Prostate gland (tissue), 2 donors: ENCODE data around the gene TUSC1. TPM values are rescaled to one million over a fixed set of nuclear protein-coding genes. Genes with fewer than 3 reads are reported as not detected.

Experiments
- DNase-seq: peaks from one replicate; pipeline ENCODE4 v3.0.0-alpha.2; 2019; ENCODE audit warnings: low spot score
- H3K27ac ChIP-seq, 2 donors: fragments of 200-600 bp; sonication (generic); 2 replicates each; pipeline ENCODE4 v1.5.1; 2017 to 2019
- H3K27me3 ChIP-seq: fragments of 200-600 bp; sonication (generic); replicated peaks from 2 replicates; pipeline ENCODE4 v1.5.1; 2019; ENCODE audit not compliant: insufficient read depth
- H3K36me3 ChIP-seq, 2 donors: fragments of 200-600 bp; sonication (generic); 1 replicate in 1 of 2; 2 replicates in 1 of 2; pipeline versions ENCODE4 v1.5.1 to v1.8.1; 2017 to 2019
- H3K4me1 ChIP-seq: fragments of 200-600 bp; sonication (generic); replicated peaks from 2 replicates; pipeline ENCODE4 v1.5.1; 2019
- H3K4me3 ChIP-seq, 2 donors: fragments of 200-600 bp; sonication (generic); 2 replicates each; pipeline ENCODE4 v1.5.1; 2017 to 2019
- H3K9me3 ChIP-seq: fragments of 200-600 bp; sonication (generic); 2 replicates; pipeline ENCODE4 v1.5.1; 2017
- POLR2A ChIP-seq: fragments of 450-650 bp; IDR thresholded peaks from one replicate; pipeline ENCODE4 v1.6.1; 2016; ENCODE audit warnings: antibody characterized with exemption, mild to moderate bottlenecking
- POLR2AphosphoS5 ChIP-seq: sonication (generic); formaldehyde crosslinking; IDR thresholded peaks from one replicate; pipeline ENCODE4 v1.6.1; 2017; ENCODE audit warnings: antibody characterized with exemption
- WGBS: methylation state at CpG from one replicate; pipeline ENCODE4 v1.1.5; 2018; 5-methylcytosine and 5-hydroxymethylcytosine counted together
- intact Hi-C: fragments of 100-400 bp; cut with DNase I; formaldehyde crosslinking; loops from one replicate; pipeline ENCODE4 v1.14.2; 2022
- total RNA-seq, 2 donors: library from RNA; depleted of rRNA; stranded (reverse); fragments of >200 nt; gene quantifications; one replicate each; pipeline ENCODE4 v1.1.0, GENCODE V29; 2016
- TF ChIP-seq, protein P1 (sequence below), 4 experiments: fragments of 200-600 bp in 2 of 4; fragments of 450-650 bp in 2 of 4; sonication (generic) in 2 of 4; IDR thresholded peaks; 1 replicate in 3 of 4; 2 replicates in 1 of 4; pipeline ENCODE4 v1.5.1; 2016 to 2019; ENCODE audit warnings: antibody characterized with exemption in 4 of 4, mild to moderate bottlenecking in 2 of 4, moderate library complexity in 2 of 4

The TUSC1 gene
- total RNA-seq, 2 donors from 2014 or later, result 35.6 to 37.2 TPM

DNA sequence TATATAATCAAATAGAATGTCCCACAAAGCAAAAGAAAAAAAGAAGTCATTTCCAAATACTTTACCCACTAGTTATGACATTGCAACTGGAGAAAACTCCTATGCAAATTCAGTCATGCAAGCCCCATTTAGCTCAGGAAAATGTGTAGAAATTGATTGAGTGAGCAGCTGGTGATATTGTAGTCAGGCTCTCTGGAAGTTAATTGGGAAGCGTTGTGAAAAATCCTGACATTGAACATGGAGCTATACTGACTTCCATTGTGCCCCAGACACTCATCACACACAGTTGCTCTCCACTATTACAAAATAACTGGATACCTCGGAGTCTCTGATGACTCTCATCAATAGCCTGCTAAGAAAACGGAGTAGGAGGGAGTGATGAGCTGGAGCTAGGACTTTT lies 49.0 kb downstream of the TUSC1 start:
- Histone ChIP-seq H3K27ac (no peak overlapping the region), H3K4me3 (no peak overlapping the region), H3K9me3 (no peaks in the 10 kb centered on the region), H3K4me1 (no peaks in the 10 kb centered on the region), H3K36me3 (no peaks in the 10 kb centered on the region), H3K27me3 (no peaks in the 10 kb centered on the region)
- intact Hi-C loops, result no loop called here
- WGBS, result 86% methylated on average over 3 of the region's 3 CpGs
- no peak for DNase-seq
- TF ChIP-seq POLR2AphosphoS5, result no peak
- no peak for TF ChIP-seq POLR2A
- TF ChIP-seq, protein P1, sequence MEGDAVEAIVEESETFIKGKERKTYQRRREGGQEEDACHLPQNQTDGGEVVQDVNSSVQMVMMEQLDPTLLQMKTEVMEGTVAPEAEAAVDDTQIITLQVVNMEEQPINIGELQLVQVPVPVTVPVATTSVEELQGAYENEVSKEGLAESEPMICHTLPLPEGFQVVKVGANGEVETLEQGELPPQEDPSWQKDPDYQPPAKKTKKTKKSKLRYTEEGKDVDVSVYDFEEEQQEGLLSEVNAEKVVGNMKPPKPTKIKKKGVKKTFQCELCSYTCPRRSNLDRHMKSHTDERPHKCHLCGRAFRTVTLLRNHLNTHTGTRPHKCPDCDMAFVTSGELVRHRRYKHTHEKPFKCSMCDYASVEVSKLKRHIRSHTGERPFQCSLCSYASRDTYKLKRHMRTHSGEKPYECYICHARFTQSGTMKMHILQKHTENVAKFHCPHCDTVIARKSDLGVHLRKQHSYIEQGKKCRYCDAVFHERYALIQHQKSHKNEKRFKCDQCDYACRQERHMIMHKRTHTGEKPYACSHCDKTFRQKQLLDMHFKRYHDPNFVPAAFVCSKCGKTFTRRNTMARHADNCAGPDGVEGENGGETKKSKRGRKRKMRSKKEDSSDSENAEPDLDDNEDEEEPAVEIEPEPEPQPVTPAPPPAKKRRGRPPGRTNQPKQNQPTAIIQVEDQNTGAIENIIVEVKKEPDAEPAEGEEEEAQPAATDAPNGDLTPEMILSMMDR (IDR thresholded peaks at IDR 0.05), result no peak
